PC-3 (cell line): ENCODE data around the gene PRSS23.

Experiments used
- EZH2 ChIP-seq: fragments of 300-600 bp; sonication (generic); IDR thresholded peaks from one replicate; pipeline ENCODE4 v1.6.1; 2017; ENCODE audit warnings: antibody characterized with exemption, mild to moderate bottlenecking, low read length; ENCODE audit not compliant: unreplicated experiment
- EZH2phosphoT487 ChIP-seq: fragments of 300-600 bp; sonication (generic); IDR thresholded peaks from 2 replicates; pipeline ENCODE4 v1.6.1; 2018; ENCODE audit warnings: mild to moderate bottlenecking, antibody characterized with exemption, low read length, borderline replicate concordance
- TF ChIP-seq, protein P1 (sequence below): fragments of 300-600 bp; sonication (generic); conservative IDR thresholded peaks from 2 replicates; pipeline ENCODE4 v1.5.1; 2017; ENCODE audit warnings: antibody characterized with exemption, low read depth, mild to moderate bottlenecking, low read length

DNA sequence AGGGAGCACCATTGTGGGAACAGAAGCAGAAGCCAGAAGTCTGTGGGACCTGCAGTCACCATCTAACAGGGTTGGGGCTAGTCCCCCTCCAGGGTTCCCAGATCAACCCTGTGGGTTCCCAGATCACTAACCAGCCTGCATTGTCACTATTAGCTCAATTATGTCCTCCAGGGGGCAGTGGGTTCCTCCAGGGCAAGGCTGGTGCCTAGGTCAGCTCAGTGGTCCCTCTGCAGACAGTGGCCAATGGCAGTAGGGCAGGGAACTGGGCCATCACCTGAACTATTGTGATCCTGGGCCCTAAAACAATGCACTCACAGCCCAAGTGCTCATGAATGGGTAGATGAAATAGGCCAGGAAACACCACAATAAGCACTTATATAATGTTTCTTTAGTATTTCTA is 18.8 kb upstream of the PRSS23 start:
- TF ChIP-seq, protein P1, sequence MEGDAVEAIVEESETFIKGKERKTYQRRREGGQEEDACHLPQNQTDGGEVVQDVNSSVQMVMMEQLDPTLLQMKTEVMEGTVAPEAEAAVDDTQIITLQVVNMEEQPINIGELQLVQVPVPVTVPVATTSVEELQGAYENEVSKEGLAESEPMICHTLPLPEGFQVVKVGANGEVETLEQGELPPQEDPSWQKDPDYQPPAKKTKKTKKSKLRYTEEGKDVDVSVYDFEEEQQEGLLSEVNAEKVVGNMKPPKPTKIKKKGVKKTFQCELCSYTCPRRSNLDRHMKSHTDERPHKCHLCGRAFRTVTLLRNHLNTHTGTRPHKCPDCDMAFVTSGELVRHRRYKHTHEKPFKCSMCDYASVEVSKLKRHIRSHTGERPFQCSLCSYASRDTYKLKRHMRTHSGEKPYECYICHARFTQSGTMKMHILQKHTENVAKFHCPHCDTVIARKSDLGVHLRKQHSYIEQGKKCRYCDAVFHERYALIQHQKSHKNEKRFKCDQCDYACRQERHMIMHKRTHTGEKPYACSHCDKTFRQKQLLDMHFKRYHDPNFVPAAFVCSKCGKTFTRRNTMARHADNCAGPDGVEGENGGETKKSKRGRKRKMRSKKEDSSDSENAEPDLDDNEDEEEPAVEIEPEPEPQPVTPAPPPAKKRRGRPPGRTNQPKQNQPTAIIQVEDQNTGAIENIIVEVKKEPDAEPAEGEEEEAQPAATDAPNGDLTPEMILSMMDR: no peak
- no peak for TF ChIP-seq EZH2
- TF ChIP-seq EZH2phosphoT487: no peak
